HG03097 (cell line): ENCODE measurements around the gene DIAPH1.

ENCODE experiments used
- ATAC-seq: cut with Tn5 transposase; IDR thresholded peaks from one replicate; pipeline ENCODE4 v1.9.1; 2021; ENCODE audit not compliant: unreplicated experiment, low FRiP score

Gene DIAPH1

GRCh38 chr5:141618804-141619554 is at the start of gene DIAPH1:
Gene DIAPH1, minus strand, starts transcription at chr5:141619000. Its CDS starts 86 bp downstream, at chr5:141618914.
- peak; percentile 83 for ATAC-seq

DNA sequence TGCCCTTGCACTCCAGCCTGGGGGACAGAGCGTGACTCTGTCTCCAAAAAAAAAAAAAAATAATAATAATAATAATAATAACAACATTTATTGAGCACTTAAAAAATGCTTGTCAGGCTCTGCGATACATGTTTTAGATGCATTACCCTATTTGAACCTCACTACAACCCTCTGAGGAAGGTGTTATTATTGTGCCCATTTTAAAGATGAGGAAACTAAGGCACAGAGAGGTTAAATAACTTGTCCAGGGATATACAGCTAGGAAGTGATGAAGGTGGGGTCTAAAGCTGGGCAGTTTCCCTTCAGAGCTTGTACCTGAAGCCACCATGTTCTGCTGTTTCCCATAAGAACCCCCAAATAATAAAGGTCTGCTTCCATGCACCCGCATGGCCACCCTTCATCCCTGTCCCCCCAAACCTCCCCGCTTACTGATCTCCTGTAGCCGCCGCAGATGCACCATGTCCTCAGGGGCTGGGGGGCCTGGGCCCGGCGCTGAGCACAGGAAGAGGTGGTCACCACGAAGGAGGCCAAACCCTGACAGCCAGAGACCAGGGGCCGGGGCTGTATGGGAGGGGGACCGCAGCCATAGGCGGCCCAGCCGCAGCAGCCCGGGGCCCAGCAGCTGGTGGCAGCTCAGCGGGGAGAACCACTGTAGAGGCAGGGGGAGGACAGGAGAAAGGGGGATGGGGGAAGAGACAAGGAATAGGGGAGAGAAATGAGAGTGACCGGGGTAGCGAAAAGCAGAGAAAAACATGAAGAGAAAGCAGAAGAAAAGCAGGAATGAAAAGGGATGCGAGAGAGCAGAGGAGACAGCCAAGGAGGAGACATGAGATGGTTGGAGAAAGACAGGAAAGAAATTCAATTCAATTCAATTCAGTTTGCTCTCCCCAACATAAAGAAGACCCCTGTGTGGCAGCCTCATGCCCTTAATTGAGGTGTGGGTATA is 47.5 kb upstream of the DIAPH1 start:
- no peak for ATAC-seq

DNA sequence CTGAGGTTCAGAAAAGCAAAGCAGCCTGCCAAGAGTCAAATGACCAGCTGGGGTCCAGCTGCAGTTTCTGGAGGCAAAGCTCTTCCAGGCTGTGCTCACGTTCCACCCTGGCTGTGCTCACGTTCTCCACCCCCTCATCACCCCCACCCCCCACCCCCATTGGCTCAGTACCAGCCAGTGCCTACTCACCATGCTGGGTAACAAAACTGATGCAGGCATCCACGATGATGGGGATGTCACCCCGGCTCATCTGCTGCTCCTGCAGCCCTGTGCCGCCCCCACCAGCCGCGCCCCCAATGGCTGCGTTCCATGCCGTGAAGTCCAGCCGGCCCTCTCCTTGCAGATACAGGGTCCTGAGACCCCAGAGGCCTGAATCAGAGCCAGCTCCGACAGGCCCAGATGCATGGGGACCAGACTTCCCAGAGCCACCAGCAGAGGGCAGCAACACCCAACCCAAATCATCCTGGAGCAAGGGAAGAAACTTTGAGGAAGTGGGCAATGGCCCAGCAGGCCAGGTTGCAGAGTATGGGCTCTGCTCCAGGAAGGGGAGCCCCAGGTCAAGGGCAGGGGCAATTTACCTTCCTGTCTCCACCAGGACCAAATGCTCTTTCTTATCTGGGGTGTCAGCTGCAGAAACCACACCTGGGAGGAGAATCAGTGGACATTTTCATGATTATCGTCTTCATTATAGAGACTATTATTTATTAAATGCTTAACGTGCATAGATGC is 46.1 kb upstream of the DIAPH1 start:
- ATAC-seq = peak; percentile 97

GRCh38 chr5:141663506-141663905 is 44.7 kb upstream of the DIAPH1 start:
- ATAC-seq = no peak

DNA sequence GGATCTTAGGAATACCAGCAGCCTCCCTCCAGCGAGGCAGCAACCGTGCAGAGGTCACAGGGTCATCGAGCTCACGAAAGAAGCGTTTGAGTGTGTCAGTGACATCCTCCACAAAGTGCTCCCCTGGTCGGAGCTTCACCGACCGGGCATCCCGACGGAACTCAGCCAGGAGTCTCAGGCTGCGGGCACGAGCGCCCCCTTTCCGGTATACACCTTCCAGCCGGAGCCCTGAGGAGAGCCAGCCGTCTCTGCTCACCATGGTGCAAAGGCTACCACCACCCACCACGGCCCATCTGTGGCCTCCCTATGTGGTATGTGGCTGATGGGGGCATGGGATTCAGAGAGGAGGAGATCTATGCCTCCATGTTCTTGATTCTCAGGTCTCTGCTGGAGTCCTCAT is 43.2 kb upstream of the DIAPH1 start:
- no peak for ATAC-seq

DNA sequence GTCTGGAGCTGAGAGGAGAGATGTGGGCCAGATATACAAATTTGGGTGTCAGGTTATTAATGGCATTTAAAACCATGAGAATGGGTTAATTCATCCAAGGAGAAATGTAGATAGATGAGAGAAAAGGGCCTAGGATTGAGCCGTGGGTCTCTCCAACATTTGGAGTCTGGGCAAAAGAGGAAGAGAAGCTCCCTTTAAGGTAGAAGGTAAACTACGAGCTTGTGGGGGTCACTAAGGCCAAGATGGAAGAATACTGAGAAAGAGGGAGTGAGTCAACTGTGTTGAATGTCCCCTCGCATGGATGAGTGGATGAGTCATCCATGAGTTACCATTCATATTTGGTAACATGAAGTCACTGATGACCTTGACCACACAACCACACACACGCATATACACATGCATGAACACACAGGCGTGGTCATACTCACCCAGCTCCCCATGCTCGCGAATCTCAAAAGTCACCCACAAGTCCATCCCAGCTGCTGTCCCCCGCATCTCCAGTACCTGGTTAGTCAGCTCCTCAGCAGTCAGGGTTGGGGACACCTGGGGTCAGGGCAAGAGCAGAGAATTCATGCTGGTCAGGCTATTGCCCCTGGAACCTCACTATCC is 39.2 kb upstream of the DIAPH1 start:
- ATAC-seq = no peak

GRCh38 chr5:141657404-141657803 is 38.6 kb upstream of the DIAPH1 start:
- no peak for ATAC-seq

DNA sequence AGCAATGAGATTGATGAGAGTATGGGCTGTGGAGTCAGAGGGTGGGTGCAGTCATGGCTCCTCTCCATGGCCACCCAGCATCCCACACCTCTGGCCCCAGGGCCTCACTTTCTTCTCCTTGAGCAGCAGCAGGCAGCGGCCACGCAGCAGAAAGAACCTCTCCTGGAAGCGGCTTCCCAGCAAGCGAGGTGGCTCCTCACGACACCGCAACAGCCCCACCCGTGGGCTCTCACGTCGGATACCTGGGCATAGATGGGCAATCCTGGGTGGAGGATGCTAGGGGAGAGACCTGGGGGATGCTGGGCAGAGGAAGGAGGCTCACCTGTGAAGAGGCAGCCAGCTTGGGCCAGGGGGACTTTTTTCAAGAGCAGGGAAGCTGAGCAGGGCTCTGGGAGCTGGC is 37.6 kb upstream of the DIAPH1 start:
- ATAC-seq = no peak

- ATAC-seq = no peak
These were observed 36.2 kb upstream of the DIAPH1 start for GRCh38 chr5:141655020-141655419.

- ATAC-seq = no peak
These were observed 35.5 kb upstream of the DIAPH1 start for GRCh38 chr5:141654298-141654697.

GRCh38 chr5:141651728-141652105 is 32.9 kb upstream of the DIAPH1 start:
- ATAC-seq = no peak

DNA sequence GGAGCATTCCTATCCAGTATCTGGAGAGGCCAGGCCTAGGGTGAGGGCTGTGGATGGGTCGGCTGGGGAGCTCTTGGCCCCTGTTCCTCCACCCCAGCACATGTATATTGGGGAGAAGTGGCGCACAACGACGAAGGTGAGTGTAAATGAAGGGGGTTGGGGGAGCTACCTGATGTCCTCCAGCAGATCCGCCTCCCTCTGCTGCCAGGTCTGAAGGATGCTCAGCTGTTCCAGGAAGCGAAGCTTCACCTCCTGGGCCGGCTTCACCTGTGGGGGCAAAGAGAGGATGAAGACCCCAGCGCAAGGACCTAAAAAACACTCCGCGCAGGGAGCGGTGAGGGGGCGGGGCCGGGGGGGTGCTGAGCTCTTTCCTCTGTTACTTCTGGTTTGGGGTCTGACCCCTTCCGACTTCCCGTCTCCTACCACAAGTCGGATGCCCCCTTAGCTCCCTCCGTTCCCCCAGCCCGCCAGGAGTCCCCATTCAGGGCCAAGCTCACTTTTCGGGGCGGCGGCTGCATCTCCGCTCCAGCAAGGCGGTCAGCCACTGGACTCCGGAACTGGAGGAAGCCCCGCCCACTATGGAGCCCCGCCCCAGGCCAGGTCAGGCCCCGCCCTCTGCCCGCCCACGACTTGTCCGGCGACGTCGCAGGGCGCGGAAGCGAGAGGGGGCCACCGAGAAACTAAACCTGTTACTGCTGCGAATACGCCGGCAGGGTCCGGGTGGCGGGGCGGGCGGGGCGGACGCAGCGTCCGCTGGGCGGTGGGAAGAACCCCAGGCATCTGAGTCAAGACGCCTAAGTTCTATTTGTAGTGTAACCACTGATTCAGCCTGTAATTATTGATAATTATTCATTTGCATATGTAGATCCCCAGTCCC is 32.3 kb upstream of the DIAPH1 start, which contains the start of gene FCHSD1:
TSS of gene FCHSD1 (minus strand) at position 568 of the 877 bp plus-strand sequence. CDS start at position 518, 50 bp downstream.
- peak; percentile 90 for ATAC-seq

GRCh38 chr5:141649972-141650371 is 31.2 kb upstream of the DIAPH1 start:
- ATAC-seq = no peak

DNA sequence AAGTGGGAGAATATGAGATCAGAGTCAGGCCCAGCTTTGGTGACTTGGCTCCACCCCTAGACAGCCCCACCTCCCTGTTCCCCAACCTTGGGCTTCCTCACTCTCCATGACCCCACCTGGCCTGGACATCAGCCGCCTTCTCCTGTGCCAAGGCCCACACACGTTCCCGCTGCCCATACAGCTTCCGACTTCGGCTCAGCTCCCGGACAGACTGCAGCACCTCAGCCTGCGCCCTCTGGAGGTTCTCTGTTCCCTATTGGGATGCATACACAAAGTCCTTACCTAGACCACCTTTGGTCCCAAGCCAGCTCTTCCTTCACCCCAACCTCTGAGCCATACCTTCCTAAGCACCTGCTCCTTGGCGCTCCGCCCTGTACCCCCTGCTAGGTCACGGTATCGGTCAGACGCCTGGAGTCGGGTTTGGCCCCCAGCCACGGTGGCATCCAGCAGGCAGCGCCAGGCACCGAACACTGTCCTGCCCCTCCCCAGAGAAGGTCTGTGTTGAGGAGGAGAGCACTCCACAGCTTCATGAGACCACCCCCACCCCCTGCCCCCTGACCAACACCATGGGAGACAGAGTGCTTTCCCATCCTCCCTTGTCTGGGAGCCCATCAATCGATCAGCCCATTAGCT is 30.4 kb upstream of the DIAPH1 start:
- ATAC-seq = no peak

- no peak for ATAC-seq
These were observed 29.1 kb upstream of the DIAPH1 start for GRCh38 chr5:141647851-141648250.

DNA sequence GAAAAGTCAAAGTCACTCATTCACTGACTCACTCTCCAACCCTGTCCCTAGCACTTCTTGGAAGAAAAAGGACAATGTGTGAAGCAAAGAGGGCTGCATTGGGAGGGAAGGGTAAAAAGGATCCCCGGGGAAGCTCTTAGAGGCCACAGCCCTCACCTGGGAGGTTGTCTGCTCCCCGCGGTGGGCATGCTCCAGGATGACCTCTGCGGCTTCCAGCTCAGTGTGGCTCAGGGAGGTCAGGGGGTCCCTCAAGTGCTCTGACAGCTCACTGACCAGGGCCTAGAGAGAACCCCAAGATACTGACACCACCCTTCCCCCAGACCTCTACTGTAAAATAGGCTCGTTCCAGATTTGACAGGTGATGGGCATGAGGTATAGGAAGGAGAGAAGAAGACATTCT is 28.4 kb upstream of the DIAPH1 start:
- ATAC-seq = no peak

DNA sequence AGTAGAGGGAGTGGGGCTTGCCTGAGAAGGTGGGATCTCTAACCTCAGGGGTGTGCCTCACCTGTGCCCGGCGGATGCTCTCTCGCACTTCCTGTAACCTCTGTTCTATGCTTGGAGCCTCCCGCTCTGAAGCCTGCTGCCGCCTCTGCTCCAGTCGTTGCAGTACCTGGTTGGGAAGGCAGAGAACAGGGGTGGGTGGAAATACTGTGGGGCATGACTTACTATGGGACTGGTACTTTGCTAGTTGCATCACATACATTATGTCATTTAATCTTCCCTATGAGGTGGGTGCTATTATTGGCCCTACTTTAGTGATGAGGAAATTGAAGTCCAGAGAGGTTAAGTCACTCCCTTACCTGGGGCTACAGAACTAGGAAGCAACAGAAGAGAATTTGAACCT is 27.2 kb upstream of the DIAPH1 start:
- ATAC-seq = no peak

DNA sequence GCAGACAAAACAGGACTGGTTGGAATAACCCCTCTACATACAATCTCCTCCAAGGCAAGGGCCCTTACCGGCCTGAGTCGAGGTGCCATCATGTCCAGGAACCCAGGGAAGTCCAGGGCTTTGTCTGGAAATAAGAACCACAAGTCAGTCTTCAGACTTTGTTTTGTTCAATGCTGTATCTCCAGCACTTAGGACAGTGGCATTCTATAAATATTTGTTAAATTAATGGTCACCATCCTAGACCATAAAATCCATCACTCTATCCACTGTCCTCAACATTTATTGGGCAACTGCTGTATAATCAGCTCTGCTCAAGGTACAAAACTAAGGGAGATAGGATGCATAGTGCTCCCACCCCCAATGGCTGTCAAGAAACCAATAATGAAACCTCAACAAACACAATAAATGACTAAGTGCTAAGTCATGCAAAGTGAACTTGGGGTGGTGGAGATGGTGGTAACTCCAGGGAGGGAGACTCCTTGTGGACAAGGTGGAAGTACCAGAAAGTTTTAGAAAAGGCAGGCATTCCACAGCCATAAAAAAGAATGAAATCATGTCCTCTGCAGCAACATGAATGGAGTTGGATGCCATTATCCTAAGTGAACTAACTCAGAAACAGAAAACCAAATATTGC is 23.0 kb upstream of the DIAPH1 start:
- no peak for ATAC-seq

- no peak for ATAC-seq
These were observed 21.9 kb upstream of the DIAPH1 start for GRCh38 chr5:141640698-141641097.
